HG02973 (cell line): ENCODE data around the gene HADHA.

Experiments used
- ATAC-seq: cut with Tn5 transposase; IDR thresholded peaks from one replicate; pipeline ENCODE4 v1.9.1; 2021; ENCODE audit warnings: moderate library complexity; ENCODE audit not compliant: unreplicated experiment

Gene HADHA

GRCh38 chr2:26195040-26195984 is 49.1 kb downstream of the HADHA start:
- ATAC-seq: no peak

- ATAC-seq: no peak
These were observed 50.7 kb downstream of the HADHA start for GRCh38 chr2:26193578-26194231.

- ATAC-seq: no peak
These were observed 52.9 kb downstream of the HADHA start for GRCh38 chr2:26191316-26192159.

GRCh38 chr2:26190369-26190768 is 54.1 kb downstream of the HADHA start:
- no peak for ATAC-seq

- no peak for ATAC-seq
These were observed 54.7 kb downstream of the HADHA start for GRCh38 chr2:26189751-26190150.

- ATAC-seq: no peak
These were observed 55.3 kb downstream of the HADHA start for GRCh38 chr2:26189123-26189522.

GRCh38 chr2:26187537-26188104 is 56.8 kb downstream of the HADHA start:
- ATAC-seq: no peak

GRCh38 chr2:26187114-26187513 is 57.3 kb downstream of the HADHA start:
- ATAC-seq: no peak

- no peak for ATAC-seq
These were observed 58.3 kb downstream of the HADHA start for GRCh38 chr2:26185954-26186770.

GRCh38 chr2:26185304-26185928 is 59.0 kb downstream of the HADHA start:
- no peak for ATAC-seq

GRCh38 chr2:26184555-26185303 is 59.7 kb downstream of the HADHA start:
- peak; percentile 78 for ATAC-seq

GRCh38 chr2:26184121-26184520 is 60.3 kb downstream of the HADHA start:
- ATAC-seq: no peak

GRCh38 chr2:26182887-26183630 is 61.4 kb downstream of the HADHA start:
- ATAC-seq: no peak

- ATAC-seq: no peak
These were observed 62.0 kb downstream of the HADHA start for GRCh38 chr2:26182441-26182840.

GRCh38 chr2:26179446-26179913 is 65.0 kb downstream of the HADHA start:
- ATAC-seq: no peak

- ATAC-seq: no peak
These were observed 65.5 kb downstream of the HADHA start for GRCh38 chr2:26178746-26179436.

- ATAC-seq: no peak
These were observed 66.2 kb downstream of the HADHA start for GRCh38 chr2:26178246-26178645.
